Transverse colon (tissue), 4 donors: ENCODE measurements around the gene XRCC6. TPM values are rescaled to one million over a fixed set of nuclear protein-coding genes. Genes with fewer than 3 reads are reported as not detected.
"Not testable (repeated sequence)": the region's sequence is repeated elsewhere in the genome, so short reads cannot be mapped to it uniquely, and the experiment has no call there.

Source experiments
- DNase-seq: peaks from one replicate; pipeline ENCODE4 v3.0.0-alpha.2; 2019
- H3K27ac ChIP-seq, 4 donors: fragments of 200-600 bp; sonication (generic); 2 replicates each; pipeline ENCODE4 v1.5.1; 2016 to 2018; ENCODE audit warnings: inconsistent platforms in 4 of 4
- H3K27me3 ChIP-seq: fragments of 200-600 bp; sonication (generic); 2 replicates; pipeline ENCODE4 v1.5.1; 2017; ENCODE audit warnings: inconsistent platforms
- H3K36me3 ChIP-seq, 4 donors: fragments of 200-600 bp; sonication (generic); 2 replicates each; pipeline ENCODE4 v1.5.1; 2017 to 2019; ENCODE audit warnings: inconsistent platforms in 4 of 4
- H3K4me1 ChIP-seq, 4 donors: fragments of 200-600 bp; sonication (generic); 2 replicates each; pipeline ENCODE4 v1.5.1; 2017 to 2020; ENCODE audit warnings: inconsistent platforms in 4 of 4
- H3K4me3 ChIP-seq, 4 donors: fragments of 200-600 bp; sonication (generic); 1 replicate in 1 of 4; 2 replicates in 3 of 4; pipeline versions ENCODE4 v1.5.1 to v1.6.1; 2017 to 2019; ENCODE audit warnings: inconsistent platforms in 4 of 4
- H3K9me3 ChIP-seq, 2 donors: fragments of 200-600 bp; sonication (generic); 2 replicates each; pipeline ENCODE4 v1.5.1; 2017 to 2019; ENCODE audit warnings: inconsistent platforms in 2 of 2
- EP300 ChIP-seq: sonication (generic); formaldehyde crosslinking; IDR thresholded peaks from one replicate; pipeline ENCODE4 v1.6.1; 2017; ENCODE audit warnings: antibody characterized with exemption, low read depth
- POLR2A ChIP-seq: fragments of 450-650 bp; IDR thresholded peaks from one replicate; pipeline ENCODE4 v1.6.1; 2016; ENCODE audit warnings: antibody characterized with exemption, mild to moderate bottlenecking, moderate library complexity
- POLR2AphosphoS5 ChIP-seq, 3 donors: sonication (generic); formaldehyde crosslinking; IDR thresholded peaks; one replicate each; pipeline ENCODE4 v1.6.1; 2016; ENCODE audit warnings: antibody characterized with exemption in 3 of 3
- WGBS, 2 donors: methylation state at CpG; one replicate each; pipeline ENCODE4 v1.1.5; 2018; ENCODE audit warnings: low coverage in 1 of 2; 5-methylcytosine and 5-hydroxymethylcytosine counted together
- in situ Hi-C, 4 donors: fragments of 200-750 bp; cut with MboI; loops; one replicate each; pipeline versions ENCODE4 v1.15.0 to v1.15.1; 2017; ENCODE audit warnings: low sequenced_read_pairs in 3 of 4, low pct_ligation_motif_present in 1 of 4, low pct_unique_long_range_greater_than_20kb in 1 of 4
- intact Hi-C: fragments of 100-400 bp; cut with DNase I; formaldehyde crosslinking; loops from one replicate; pipeline ENCODE4 v1.15.1; 2023; ENCODE audit warnings: low total_unique reads
- total RNA-seq, 4 donors: library from RNA; depleted of rRNA; stranded (reverse); fragments of >200 nt; gene quantifications; one replicate each; pipeline ENCODE4 v1.1.0, GENCODE V29; 2016
- TF ChIP-seq, protein P1 (sequence below), 5 experiments: fragments of 200-600 bp in 3 of 5; fragments of 450-650 bp in 2 of 5; sonication (generic) in 3 of 5; IDR thresholded peaks; 1 replicate in 2 of 5; 2 replicates in 3 of 5; pipeline ENCODE4 v1.5.1; 2016 to 2017; ENCODE audit warnings: antibody characterized with exemption in 5 of 5, inconsistent platforms in 3 of 5, mild to moderate bottlenecking in 2 of 5, moderate library complexity in 1 of 5

Gene XRCC6
- total RNA-seq, 4 donors from 2014 or later: 56.5 to 145 (median 126) TPM

DNA sequence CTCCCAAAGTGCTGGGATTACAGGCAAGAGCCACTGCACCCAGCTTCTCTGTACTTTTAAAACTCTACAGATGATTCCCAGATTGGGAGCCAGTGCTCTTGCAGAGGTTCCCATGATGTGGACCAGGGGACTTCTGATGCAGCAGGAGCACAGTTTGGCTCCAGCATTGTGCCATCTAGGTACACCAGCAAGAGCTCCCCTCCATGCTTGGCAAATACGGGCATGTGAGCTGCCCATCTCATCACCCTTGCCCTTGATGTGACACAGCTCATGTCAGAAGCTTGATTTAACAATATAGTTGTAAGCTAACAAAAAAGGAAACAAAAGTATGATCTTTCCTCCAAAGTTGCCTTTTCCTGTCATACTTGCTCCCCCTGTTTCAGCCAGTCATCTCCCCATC lies 38.8 kb downstream of the XRCC6 start:
- 91 to 100% methylated on average over 1 of the region's 1 CpG for WGBS, 2 donors
- Histone ChIP-seq H3K4me3 (no peak overlapping the region), H3K27ac (no peak overlapping the region), H3K27me3 (no peaks in the 10 kb centered on the region), H3K4me1 (no peaks in the 10 kb centered on the region), H3K9me3 (no peaks in the 10 kb centered on the region), H3K36me3 (peaks cover 0 to 86% (median 39%) of the 10 kb centered on the region in 4 donors)
- TF ChIP-seq EP300 (no peak), POLR2AphosphoS5 (IDR thresholded peaks at IDR 0.05) (no peak)
- TF ChIP-seq, protein P1, sequence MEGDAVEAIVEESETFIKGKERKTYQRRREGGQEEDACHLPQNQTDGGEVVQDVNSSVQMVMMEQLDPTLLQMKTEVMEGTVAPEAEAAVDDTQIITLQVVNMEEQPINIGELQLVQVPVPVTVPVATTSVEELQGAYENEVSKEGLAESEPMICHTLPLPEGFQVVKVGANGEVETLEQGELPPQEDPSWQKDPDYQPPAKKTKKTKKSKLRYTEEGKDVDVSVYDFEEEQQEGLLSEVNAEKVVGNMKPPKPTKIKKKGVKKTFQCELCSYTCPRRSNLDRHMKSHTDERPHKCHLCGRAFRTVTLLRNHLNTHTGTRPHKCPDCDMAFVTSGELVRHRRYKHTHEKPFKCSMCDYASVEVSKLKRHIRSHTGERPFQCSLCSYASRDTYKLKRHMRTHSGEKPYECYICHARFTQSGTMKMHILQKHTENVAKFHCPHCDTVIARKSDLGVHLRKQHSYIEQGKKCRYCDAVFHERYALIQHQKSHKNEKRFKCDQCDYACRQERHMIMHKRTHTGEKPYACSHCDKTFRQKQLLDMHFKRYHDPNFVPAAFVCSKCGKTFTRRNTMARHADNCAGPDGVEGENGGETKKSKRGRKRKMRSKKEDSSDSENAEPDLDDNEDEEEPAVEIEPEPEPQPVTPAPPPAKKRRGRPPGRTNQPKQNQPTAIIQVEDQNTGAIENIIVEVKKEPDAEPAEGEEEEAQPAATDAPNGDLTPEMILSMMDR (IDR thresholded peaks at IDR 0.05): no peak
- intact Hi-C loops: no loop called here
- no peak for DNase-seq
- in situ Hi-C loops: no loop called here

DNA sequence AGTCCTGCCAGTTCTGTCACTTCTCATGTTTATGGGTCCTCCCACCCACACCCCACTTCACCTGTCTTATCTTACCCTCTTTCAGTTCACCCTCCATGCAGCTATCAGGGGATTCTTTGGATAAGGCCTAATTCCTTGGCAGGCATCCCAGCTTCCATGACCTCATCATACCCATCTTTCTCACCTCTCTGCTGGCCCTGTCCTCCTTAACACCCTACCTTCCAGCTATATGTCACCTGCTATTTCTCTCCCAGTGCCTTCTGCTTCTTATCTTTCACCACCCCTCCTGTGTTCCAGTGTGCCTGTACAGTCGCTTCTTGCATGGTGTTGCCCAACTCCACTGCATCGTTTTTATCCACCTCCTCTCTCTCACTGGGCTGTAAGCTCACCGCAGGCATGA lies 39.3 kb downstream of the XRCC6 start:
- Histone ChIP-seq H3K4me1 (no peaks in the 10 kb centered on the region), H3K9me3 (no peaks in the 10 kb centered on the region), H3K36me3 (peaks cover 0 to 86% (median 36%) of the 10 kb centered on the region in 4 donors), H3K4me3 (no peak overlapping the region), H3K27me3 (no peaks in the 10 kb centered on the region), H3K27ac (no peak overlapping the region)
- in situ Hi-C loops: no loop called here
- intact Hi-C loops: no loop called here
- TF ChIP-seq EP300 (no peak), POLR2A (no peak), POLR2AphosphoS5 (IDR thresholded peaks at IDR 0.05) (no peak)
- TF ChIP-seq, protein P1 (IDR thresholded peaks at IDR 0.05): no peak
- 74 to 90% methylated on average over 3 of the region's 3 CpGs for WGBS, 2 donors
- no peak for DNase-seq

DNA sequence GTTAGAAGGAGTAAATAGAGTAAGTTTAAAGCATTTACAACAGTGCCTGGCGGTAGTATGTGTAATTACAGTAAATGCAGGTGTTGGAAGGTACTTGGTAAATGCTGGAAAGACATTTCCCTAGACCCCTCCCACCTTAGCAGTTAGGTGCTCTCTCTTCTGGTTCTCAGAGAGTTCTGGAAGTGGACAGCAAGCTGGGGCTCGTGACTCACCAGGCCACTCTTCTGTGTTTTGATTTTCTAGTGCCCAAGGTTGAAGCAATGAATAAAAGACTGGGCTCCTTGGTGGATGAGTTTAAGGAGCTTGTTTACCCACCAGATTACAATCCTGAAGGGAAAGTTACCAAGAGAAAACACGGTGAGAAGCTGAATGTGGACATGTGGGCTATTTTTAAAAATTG lies 40.0 kb downstream of the XRCC6 start:
- Histone ChIP-seq H3K4me3 (no peak overlapping the region), H3K4me1 (no peaks in the 10 kb centered on the region), H3K27ac (no peak overlapping the region), H3K9me3 (no peaks in the 10 kb centered on the region), H3K36me3 (peaks cover 0 to 80% (median 33%) of the 10 kb centered on the region in 4 donors), H3K27me3 (no peaks in the 10 kb centered on the region)
- WGBS, 2 donors: 92 to 93% methylated on average over 2 to 3 of the region's 3 CpGs
- intact Hi-C loops (no loop called here), in situ Hi-C loops (no loop called here)
- DNase-seq: no peak
- TF ChIP-seq POLR2A (no peak), EP300 (no peak), POLR2AphosphoS5 (IDR thresholded peaks at IDR 0.05) (no peak)
- TF ChIP-seq, protein P1 (IDR thresholded peaks at IDR 0.05): no peak

DNA sequence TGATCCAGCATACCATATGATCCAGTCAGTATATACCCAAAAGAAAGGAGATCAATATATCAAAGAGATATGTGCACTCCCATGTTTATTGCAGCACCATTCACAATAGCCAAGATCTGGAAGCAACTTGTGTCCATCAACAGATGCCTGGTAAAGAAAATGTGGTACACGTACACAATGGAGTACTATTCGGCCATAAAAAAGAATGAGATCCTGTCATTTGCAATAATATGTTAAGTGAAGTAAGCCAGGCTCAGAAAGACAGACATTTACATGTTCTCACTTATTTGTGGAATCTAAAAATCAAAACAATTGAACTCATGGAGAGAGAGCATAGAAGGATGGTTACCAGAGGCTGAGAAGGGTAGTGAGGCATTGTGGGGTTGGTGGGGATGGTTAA lies 40.6 kb downstream of the XRCC6 start:
- 93 to 95% methylated on average over 2 of the region's 2 CpGs for WGBS, 2 donors
- no peak for TF ChIP-seq POLR2A
- TF ChIP-seq EP300: no peak
- intact Hi-C loops: no loop called here

DNA sequence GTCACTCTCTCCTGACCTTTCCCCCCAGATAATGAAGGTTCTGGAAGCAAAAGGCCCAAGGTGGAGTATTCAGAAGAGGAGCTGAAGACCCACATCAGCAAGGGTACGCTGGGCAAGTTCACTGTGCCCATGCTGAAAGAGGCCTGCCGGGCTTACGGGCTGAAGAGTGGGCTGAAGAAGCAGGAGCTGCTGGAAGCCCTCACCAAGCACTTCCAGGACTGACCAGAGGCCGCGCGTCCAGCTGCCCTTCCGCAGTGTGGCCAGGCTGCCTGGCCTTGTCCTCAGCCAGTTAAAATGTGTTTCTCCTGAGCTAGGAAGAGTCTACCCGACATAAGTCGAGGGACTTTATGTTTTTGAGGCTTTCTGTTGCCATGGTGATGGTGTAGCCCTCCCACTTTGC lies 42.5 kb downstream of the XRCC6 start:
- in situ Hi-C loops, H3K27ac ChIP-seq, intact Hi-C loops, DNase-seq, H3K4me3 ChIP-seq, H3K9me3 ChIP-seq, H3K27me3 ChIP-seq: not testable (repeated sequence)
- H3K36me3 ChIP-seq: peaks cover 0 to 57% (median 22%) of the 10 kb centered on the region in 4 donors
- peaks cover 0 to 14% (median 6%) of the 10 kb centered on the region in 4 donors for H3K4me1 ChIP-seq
- 72 to 80% methylated on average over 2 to 7 of the region's 9 CpGs for WGBS, 2 donors

More for the DNA sequence above, 40.6 kb downstream of the XRCC6 start:
- Histone ChIP-seq H3K4me1 (peaks cover 0 to 5% (median 2%) of the 10 kb centered on the region in 4 donors), H3K36me3 (peaks cover 0 to 74% (median 31%) of the 10 kb centered on the region in 4 donors), H3K4me3 (no peak overlapping the region), H3K27me3 (no peaks in the 10 kb centered on the region), H3K9me3 (no peaks in the 10 kb centered on the region), H3K27ac (no peak overlapping the region)
- DNase-seq: no peak
- in situ Hi-C loops: no loop called here
